HUDEP-2 (cell line): Measurements from ENCODE around the gene C2CD4D.
A peak's percentile ranks its signal among the peaks of the same experiment; 100 is the strongest.

Experiments used
- DNase-seq, 76 experiments: peaks; one replicate each; lab custom pipeline; 2025; ENCODE audit not compliant: unreplicated experiment in 76 of 76; lab: John Stamatoyannopoulos, UW

C2CD4D gene

GRCh38 chr1:151790940-151791651 lies 48.5 kb downstream of the C2CD4D start:
- DNase-seq, result peak in 1 of 76 experiments; percentile 14

GRCh38 chr1:151790071-151790939 lies 49.3 kb downstream of the C2CD4D start, which contains the start of gene TDRKH:
TDRKH (minus strand) TSS chr1:151790500; CDS start chr1:151783022, 7,478 bp downstream.
- DNase-seq, result peak in 75 of 76 experiments; percentile 38 to 99 (median 98)
